Tongue (tissue), 2 donors: ENCODE results near the gene CYP3A5. TPM values are rescaled to one million over a fixed set of nuclear protein-coding genes. Genes with fewer than 3 reads are reported as not detected.
"Not testable (repeated sequence)": the region's sequence is repeated elsewhere in the genome, so short reads cannot be mapped to it uniquely, and the experiment has no call there.

ENCODE experiments used
- DNase-seq: peaks from one replicate; pipeline ENCODE4 v3.0.0-alpha.2; 2015
- total RNA-seq: library from RNA; depleted of rRNA; stranded (reverse); fragments of >200 nt; gene quantifications from one replicate; pipeline ENCODE4 v1.2.3, GENCODE V29; 2014

Gene CYP3A5
- 38.5 TPM for total RNA-seq

DNA sequence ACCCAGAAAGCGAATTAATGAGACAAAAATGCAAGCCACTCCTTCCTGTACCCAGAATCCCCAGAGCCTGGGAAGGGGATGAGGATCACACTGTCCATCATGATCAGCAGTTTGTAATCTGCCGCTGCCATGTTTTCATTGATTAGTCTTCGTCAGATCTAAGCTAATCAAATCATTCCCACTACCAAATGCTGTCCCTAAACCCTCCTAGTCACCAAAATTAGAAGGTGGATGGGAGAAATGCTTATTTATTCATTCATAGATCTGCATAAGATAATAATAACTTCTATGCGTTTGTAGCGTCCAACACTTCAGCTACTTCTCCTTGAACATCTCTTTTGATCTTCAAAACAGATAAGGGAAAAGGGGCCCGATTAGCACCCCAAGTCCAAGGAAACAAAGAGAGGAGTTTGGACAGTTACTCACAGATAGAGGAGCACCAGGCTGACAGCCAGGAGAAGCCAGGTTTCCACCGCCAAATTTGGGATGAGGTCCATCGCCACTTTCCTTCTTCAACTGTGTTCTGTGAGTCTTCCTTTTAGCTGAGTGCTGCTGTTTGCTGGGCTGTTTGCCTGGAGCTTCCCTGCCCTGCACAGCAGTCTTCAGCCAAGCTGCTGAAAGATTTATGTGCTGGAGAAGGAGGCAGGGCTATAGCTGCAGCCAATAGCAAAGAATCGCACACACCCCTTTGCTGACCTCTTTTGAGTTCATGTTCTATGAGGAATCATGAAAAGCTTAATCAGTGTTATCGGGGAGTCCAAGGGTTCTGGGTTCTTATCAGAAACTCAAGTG, at the start of gene CYP3A5:
CYP3A5 (minus strand) TSS at position 597 of the 792 bp plus-strand sequence; CDS start at position 497, 100 bp downstream.
- DNase-seq = no peak

- DNase-seq = peak; percentile 20
Measured at GRCh38 chr7:99728615-99729014, 48.8 kb upstream of the CYP3A5 start.

DNA sequence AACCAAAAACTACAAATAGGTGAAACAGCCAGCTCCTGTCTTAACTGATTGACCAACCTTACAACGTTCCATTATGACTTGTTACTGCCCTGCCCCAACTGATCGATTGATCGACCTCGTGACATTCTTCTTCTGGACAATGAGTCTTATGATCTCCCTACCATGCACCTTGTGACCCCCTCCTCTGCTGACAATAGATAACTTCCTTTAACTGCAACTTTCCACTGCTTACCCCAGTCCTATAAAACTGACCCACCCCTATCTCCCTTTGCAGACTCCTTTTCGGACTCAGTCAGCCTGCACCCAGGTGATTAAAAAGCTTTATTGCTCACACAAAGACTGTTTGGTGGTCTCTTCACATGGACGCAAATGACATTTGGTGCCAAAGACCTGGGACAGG, 43.4 kb upstream of the CYP3A5 start:
- not testable (repeated sequence) for DNase-seq

GRCh38 chr7:99720800-99721595, 41.2 kb upstream of the CYP3A5 start:
- peak; percentile 39 for DNase-seq

GRCh38 chr7:99719996-99720769, 40.4 kb upstream of the CYP3A5 start:
- DNase-seq = no peak

GRCh38 chr7:99713995-99714570, 34.3 kb upstream of the CYP3A5 start:
- DNase-seq = no peak

DNA sequence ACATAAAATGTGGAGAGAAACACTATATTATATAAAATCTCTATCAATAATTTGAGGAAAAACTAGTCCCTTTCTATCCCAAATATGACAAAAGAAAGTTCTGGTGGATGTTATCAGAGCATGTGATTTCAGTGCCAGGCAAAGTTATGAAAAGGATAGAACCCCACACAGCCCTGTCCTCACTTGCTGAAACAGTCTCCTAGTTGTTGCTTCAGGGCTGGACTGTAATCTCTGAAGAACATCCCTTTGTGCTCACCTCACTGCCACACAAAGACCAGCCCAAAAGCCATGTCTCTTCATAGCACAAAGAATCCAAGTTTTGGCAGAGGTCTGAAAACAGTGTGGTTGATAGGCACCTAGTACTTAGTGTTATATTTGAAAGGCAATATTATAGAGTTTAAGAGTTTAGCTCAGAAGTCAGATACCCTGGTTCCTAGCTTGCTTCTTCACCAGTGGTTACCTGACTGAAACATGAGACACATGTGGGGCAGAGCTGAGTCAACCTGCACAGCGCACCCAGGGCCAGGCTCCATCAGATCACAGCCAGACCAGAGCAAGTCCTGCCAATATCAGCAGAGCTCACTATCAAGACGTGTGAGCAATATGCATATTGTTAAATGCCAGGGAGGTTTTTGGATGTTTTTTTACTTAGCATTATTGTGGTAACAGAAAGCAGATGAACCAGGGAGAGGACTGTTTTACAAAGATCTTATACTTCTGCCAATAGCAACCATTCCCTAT, 30.2 kb upstream of the CYP3A5 start:
- no peak for DNase-seq

DNA sequence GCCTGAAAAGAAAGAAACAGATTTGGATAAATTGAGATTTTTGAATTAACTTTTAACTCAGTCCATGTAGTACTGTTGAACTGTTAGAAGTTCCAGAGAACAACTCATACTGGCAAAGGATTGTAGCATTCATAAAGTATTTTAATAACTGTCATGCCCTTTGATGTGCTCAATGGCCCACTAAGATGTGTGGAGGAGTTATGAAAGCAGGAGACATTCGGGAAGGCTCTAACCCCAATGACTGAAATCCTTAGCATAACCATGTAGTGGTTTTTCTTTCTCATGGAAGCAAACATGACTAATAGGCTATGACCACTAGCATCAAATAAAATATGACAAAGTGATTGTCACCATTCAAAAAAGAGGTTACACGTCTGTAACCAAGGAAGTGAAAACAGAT, 29.5 kb upstream of the CYP3A5 start:
- no peak for DNase-seq

GRCh38 chr7:99707096-99707495, 27.3 kb upstream of the CYP3A5 start:
- DNase-seq = no peak

DNA sequence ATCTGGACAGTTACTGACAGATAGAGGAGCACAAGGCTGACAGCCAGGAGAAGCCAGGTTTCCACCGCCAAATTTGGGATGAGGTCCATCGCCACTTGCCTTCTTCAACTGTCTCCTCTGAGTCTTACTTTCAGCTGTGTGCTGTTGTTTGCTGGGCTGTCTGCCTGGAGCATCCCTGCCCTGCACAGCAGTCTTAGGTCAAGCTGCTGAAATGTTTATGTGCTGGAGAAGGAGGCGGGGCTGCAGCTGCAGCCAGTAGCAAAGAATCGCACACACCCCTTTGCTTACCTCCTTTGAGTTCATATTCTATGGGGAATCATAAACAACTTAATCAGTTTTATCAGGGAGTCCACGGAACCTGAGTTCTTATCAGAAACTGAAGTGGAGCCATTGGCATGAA, 20.1 kb upstream of the CYP3A5 start:
- DNase-seq = no peak

DNA sequence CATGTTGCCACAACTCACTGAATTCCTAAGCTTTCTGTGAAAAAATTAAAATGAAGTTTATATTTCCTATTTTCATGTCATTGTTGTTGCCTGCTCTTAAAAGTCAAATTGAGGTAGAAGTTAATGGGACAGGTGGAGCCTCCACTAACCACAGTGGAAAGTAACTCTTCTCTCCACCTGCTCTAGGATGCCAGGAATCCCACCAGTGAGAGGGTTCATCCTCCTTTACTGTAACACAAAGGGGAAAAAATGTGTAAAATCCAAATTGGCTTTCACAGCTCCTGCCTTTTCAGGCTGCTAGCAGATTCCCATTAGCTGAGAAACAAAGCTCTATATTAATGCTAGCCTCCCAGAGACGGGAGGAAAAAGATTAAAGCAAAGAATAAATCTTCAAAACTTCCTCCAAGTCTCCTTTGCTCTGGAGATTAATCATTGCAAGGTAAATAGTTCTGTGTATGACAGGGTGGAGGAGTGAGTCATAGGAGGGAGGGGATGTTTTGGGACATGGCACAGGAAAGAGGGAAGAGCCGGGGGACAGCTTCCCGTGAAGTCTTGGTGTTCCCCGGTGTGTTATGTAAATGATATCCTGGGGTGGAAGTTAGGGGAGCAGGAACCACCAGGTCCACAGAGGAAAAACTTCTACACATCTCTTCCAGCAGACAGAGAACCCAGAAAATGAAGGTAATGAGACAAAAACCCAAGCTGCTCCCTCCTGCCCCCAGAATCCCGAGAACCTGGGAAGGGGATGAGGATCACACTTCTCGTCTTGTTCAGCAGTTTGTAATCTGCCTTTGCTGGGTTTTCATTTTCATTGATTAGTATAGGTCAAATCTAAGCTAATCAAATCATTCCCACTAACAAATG, 19.3 kb upstream of the CYP3A5 start:
- not testable (repeated sequence) for DNase-seq

- DNase-seq = no peak
Measured at GRCh38 chr7:99694912-99695304, 15.1 kb upstream of the CYP3A5 start.

GRCh38 chr7:99694201-99694911, 14.6 kb upstream of the CYP3A5 start:
- no peak for DNase-seq

- peak; percentile 19 for DNase-seq
Measured at GRCh38 chr7:99693427-99694200, 13.8 kb upstream of the CYP3A5 start.

DNA sequence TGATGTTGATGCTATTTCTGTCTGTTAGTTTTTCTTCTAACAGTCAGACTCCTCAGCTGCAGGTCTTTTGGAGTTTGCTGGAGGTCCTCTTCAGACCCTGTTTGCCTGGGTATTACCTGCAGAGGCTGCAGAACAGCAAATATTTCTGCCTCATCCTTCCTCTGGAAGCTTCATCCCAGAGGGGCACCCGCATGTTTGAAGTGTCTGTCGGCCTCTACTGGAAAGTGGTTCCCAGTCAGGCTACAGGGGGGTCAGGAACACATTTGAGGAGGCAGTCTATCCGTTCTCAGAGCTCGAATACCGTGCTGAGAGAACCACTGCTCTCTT, 13.3 kb upstream of the CYP3A5 start:
- DNase-seq = no peak

DNA sequence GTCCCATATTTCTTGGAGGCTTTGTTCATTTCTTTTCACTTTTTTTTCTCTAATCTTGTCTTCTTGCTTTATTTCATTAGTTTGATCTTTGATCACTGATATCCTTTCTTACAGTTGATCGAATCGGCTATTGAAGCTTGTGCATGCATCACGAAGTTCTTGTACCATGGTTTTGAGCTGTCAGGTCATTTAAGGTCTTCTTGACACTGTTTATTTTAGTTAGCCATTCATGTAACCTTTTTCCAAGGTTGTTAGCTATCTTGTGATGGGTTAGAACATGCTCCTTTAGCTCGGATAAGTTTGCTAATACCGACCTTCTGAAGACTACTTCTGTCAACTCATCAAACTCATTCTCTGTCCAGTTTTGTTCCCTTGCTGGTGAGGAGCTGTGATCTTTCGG, 12.8 kb upstream of the CYP3A5 start:
- not testable (repeated sequence) for DNase-seq

DNA sequence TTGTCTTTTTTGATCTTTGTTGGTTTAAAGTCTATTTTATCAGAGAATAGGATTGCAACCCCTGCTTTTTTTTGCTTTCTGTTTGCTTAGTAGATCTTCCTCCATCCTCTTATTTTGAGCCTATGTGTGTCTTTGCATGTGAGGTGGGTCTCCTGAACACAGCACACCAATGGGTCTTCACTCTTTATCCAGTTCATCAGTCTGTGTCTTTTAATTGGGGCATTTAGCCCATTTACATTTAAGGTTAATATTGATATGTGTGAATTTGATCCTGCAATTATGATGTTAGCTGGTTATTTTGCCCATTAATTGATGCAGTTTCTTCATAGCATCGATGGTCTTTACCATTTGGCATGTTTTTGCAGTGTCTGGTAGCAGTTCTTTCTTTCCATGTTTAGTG, 11.9 kb upstream of the CYP3A5 start:
- DNase-seq = not testable (repeated sequence)

DNA sequence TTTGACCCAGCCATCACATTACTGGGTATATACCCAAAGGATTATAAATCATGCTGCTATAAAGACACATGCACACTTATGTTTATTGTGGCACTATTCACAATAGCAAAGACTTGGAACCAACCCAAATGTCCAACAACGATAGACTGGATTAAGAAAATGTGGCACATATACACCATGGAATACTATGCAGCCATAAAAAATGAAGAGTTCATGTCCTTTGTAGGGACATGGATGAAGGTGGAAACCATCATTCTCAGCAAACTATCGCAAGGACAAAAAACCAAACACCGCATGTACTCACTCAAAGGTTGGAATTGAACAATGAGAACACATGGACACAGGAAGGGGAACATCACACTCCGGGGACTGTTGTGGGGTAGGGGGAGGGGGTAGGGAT, 11.1 kb upstream of the CYP3A5 start:
- not testable (repeated sequence) for DNase-seq
